ENCODE results near the gene LRFN5. TPM values are rescaled to one million over a fixed set of nuclear protein-coding genes. Genes with fewer than 3 reads are reported as not detected.

The LRFN5 gene
- total and polyA plus RNA-seq, 2 of the 8 experiments (the other 6 are each of a cell fraction or from before 2014, with no cell fraction given): 0.85 to 4.7 TPM

DNA sequence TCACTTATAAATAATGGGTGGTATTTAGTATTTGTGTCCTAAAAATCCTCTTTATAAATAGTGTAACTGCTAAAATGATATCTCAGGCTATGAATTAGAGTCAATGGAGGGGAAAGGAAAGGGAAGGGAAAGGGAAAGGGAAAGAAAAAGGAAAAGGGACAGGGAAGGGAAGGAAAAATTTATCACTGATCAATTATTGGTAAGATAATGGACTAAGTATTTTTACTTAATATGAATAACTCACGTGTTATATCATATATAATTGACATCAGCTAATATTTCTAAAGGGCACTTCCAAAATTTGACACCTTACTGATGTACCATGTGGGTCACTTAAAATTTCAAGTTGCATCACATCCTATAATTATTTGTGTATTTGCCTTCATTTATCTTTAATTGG, 193.1 kb downstream of the LRFN5 start:
- no peak for TF ChIP-seq FOSL1 (IDR thresholded peaks at IDR 0.05; ENCODE audit: insufficient read depth, low read depth, low read length)
- no peak for TF ChIP-seq CEBPB (IDR thresholded peaks at IDR 0.05; ENCODE audit: low read depth, low read length)
- no peak for TF ChIP-seq KDM5A (IDR thresholded peaks at IDR 0.05; ENCODE audit: low read length)
- TF ChIP-seq POLR2A (IDR thresholded peaks at IDR 0.05; ENCODE audit: control extremely low read depth in 1 of 2, low read depth in 2 of 2, low read length in 2 of 2): no peak
- TF ChIP-seq, protein P1, sequence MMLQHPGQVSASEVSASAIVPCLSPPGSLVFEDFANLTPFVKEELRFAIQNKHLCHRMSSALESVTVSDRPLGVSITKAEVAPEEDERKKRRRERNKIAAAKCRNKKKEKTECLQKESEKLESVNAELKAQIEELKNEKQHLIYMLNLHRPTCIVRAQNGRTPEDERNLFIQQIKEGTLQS (IDR thresholded peaks at IDR 0.05; ENCODE audit: insufficient read depth, low read depth, low read length): no peak
- TF ChIP-seq SP2 (IDR thresholded peaks at IDR 0.05; ENCODE audit: low read length): no peak
- TF ChIP-seq NANOG (IDR thresholded peaks at IDR 0.05; ENCODE audit: insufficient read depth, low read depth, low read length, poor library complexity, severe bottlenecking): no peak
- TF ChIP-seq YY1 (IDR thresholded peaks at IDR 0.05; ENCODE audit: low read depth, low read length): no peak
- TF ChIP-seq EGR1 (IDR thresholded peaks at IDR 0.05; ENCODE audit: borderline replicate concordance, low read depth, low read length): no peak
- no peak for TF ChIP-seq RAD21 (IDR thresholded peaks at IDR 0.05 in 1 of 2, conservative IDR thresholded peaks at IDR 0.05 in 1 of 2; ENCODE audit: low read depth in 2 of 2, low read length in 2 of 2)
- TF ChIP-seq SIN3A (conservative IDR thresholded peaks at IDR 0.05 in 1 of 2, IDR thresholded peaks at IDR 0.05 in 1 of 2; ENCODE audit: low read depth in 1 of 2, low read length in 2 of 2): no peak
- TF ChIP-seq CBX5 (IDR thresholded peaks at IDR 0.05; ENCODE audit: low read depth, low read length): no peak
- TF ChIP-seq CREB1 (IDR thresholded peaks at IDR 0.05): no peak
- TF ChIP-seq ASH2L (IDR thresholded peaks at IDR 0.05; ENCODE audit: low read length): no peak
- no peak for TF ChIP-seq POU5F1 (IDR thresholded peaks at IDR 0.05; ENCODE audit: low read depth, low read length)
- no peak for TF ChIP-seq RFX5 (IDR thresholded peaks at IDR 0.05; ENCODE audit: borderline replicate concordance, low read depth, low read length)
- Histone ChIP-seq H2AFZ (ENCODE audit: low read length) (no peak overlapping the region), H3K14ac (ENCODE audit: insufficient read length) (no peak overlapping the region), H3K4me2 (ENCODE audit: insufficient read depth in 1 of 2, low read depth in 2 of 2, low read length in 2 of 2) (no peak overlapping the region), H3K79me1 (ENCODE audit: low read depth, low read length) (no peaks in the 10 kb centered on the region), H4K5ac (ENCODE audit: insufficient read length, low read depth, low read length) (no peak overlapping the region), H2BK120ac (replicated peaks; ENCODE audit: low read depth, low read length) (no peak overlapping the region), H4K20me1 (replicated peaks in 1 of 2; ENCODE audit: control insufficient read depth in 1 of 2, insufficient read depth in 2 of 2, low read length in 2 of 2) (no peaks in the 10 kb centered on the region), H2BK15ac (ENCODE audit: low read length) (no peak overlapping the region), H4K8ac (ENCODE audit: extremely low read depth, insufficient read depth, low read length) (no peak overlapping the region), H3K27me3 (replicated peaks in 1 of 4; ENCODE audit: control insufficient read depth in 3 of 4, extremely low read depth in 1 of 4, insufficient read depth in 3 of 4, low read length in 3 of 4) (no peaks in the 10 kb centered on the region), H3K23ac (ENCODE audit: insufficient read length) (no peak overlapping the region), H3K4me1 (replicated peaks in 1 of 4; ENCODE audit: control insufficient read depth in 3 of 4, insufficient read depth in 4 of 4, low read length in 3 of 4) (no peaks in the 10 kb centered on the region), H3K56ac (replicated peaks; ENCODE audit: insufficient read length, low read depth, low read length) (no peak overlapping the region), H2BK12ac (ENCODE audit: low read depth, low read length) (no peak overlapping the region), H3K23me2 (ENCODE audit: low read depth, low read length) (no peaks in the 10 kb centered on the region; the same call in 1 of the 2 replicates), H3K9me3 (ENCODE audit: insufficient read depth in 2 of 2, low read depth in 1 of 2, low read length in 1 of 2) (no peaks in the 10 kb centered on the region), H3K4me3 (ENCODE audit: extremely low read depth in 1 of 4, insufficient read depth in 2 of 4, low read depth in 3 of 4, low read length in 4 of 4) (no peak overlapping the region), H2BK20ac (ENCODE audit: low read length) (no peak overlapping the region), H3K9ac (replicated peaks in 1 of 4; ENCODE audit: extremely low read depth in 1 of 4, low read depth in 3 of 4, low read length in 3 of 4) (no peak overlapping the region), H4K91ac (replicated peaks; ENCODE audit: insufficient read length, low read length) (no peak overlapping the region), H3K79me2 (ENCODE audit: control insufficient read depth in 1 of 2, insufficient read depth in 2 of 2, low read length in 2 of 2) (no peaks in the 10 kb centered on the region), H3K18ac (ENCODE audit: extremely low read depth, low read length) (no peak overlapping the region), H2AK5ac (ENCODE audit: low read depth, low read length) (no peak overlapping the region), H3K36me3 (ENCODE audit: control insufficient read depth in 2 of 4, insufficient read depth in 4 of 4, low read length in 3 of 4) (no peaks in the 10 kb centered on the region), H3K27ac (ENCODE audit: low read depth, low read length) (no peak overlapping the region), H3K4ac (replicated peaks; ENCODE audit: insufficient read length, low read depth, low read length) (no peak overlapping the region), H2BK5ac (ENCODE audit: low read depth, low read length) (no peak overlapping the region)
- CTCF ChIA-PET (ENCODE audit: partially characterized antibody): no interaction called here
- no peak for DNase-seq (ENCODE audit: low read depth in 1 of 2, low spot score in 2 of 2)
- POLR2A ChIA-PET (ENCODE audit: partially characterized antibody): no interaction called here
- FAIRE-seq: no peak
- 87% methylated on average over 1 of the region's 1 CpG; no CpG with 5 or more reads in 1 of the 2 experiments for WGBS, 2 experiments (ENCODE audit: extremely low coverage in 1 of 2, insufficient coverage in 1 of 2, insufficient read length in 1 of 2, insufficient replicate concordance in 2 of 2, low coverage in 1 of 2, low lambda C conversion rate in 2 of 2, missing lambda C conversion rate in 1 of 2)

Measured in H1 (cell line).